ENCODE results near the gene FAM149A.

DNA sequence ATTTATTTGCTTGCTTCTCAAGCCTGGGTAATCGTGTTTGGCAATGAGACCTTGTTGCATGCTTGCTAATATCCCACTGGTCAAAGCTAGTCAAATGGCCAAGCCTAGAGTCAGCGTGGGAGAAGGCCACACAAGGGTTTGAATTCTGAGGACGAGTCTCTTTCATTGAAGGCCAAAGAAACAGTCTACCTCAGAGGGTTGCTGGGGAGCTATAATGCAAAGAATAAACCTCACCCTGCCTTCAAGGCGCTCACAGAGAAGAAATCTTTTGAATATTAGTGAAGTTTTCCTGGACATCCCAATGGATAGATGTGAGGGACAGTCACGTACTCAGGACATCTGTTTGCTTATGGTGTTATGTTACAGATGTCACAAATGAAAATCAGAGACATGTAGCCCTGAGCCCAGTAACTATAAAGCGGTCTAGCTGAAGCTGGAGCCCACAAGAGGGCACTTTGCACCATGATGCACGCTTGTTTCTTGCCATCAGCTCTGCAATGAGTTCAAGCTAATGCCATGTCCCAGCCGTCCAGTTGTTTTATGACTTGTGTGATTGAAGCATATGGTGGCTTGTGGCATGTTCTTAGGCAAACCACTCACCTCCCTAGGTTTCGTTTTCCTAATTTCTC lies 36.6 kb upstream of the FAM149A start:
- TF ChIP-seq, protein P1, sequence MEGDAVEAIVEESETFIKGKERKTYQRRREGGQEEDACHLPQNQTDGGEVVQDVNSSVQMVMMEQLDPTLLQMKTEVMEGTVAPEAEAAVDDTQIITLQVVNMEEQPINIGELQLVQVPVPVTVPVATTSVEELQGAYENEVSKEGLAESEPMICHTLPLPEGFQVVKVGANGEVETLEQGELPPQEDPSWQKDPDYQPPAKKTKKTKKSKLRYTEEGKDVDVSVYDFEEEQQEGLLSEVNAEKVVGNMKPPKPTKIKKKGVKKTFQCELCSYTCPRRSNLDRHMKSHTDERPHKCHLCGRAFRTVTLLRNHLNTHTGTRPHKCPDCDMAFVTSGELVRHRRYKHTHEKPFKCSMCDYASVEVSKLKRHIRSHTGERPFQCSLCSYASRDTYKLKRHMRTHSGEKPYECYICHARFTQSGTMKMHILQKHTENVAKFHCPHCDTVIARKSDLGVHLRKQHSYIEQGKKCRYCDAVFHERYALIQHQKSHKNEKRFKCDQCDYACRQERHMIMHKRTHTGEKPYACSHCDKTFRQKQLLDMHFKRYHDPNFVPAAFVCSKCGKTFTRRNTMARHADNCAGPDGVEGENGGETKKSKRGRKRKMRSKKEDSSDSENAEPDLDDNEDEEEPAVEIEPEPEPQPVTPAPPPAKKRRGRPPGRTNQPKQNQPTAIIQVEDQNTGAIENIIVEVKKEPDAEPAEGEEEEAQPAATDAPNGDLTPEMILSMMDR (IDR thresholded peaks at IDR 0.05; ENCODE audit: low read length): peak; percentile 79
- no peak for TF ChIP-seq EZH2 (optimal IDR thresholded peaks at IDR 0.05; ENCODE audit: low read depth, low read length)
- TF ChIP-seq EZH2phosphoT487 (IDR thresholded peaks at IDR 0.05; ENCODE audit: low read length): no peak
